Measurements from ENCODE around the gene APRT.

Gene APRT

DNA sequence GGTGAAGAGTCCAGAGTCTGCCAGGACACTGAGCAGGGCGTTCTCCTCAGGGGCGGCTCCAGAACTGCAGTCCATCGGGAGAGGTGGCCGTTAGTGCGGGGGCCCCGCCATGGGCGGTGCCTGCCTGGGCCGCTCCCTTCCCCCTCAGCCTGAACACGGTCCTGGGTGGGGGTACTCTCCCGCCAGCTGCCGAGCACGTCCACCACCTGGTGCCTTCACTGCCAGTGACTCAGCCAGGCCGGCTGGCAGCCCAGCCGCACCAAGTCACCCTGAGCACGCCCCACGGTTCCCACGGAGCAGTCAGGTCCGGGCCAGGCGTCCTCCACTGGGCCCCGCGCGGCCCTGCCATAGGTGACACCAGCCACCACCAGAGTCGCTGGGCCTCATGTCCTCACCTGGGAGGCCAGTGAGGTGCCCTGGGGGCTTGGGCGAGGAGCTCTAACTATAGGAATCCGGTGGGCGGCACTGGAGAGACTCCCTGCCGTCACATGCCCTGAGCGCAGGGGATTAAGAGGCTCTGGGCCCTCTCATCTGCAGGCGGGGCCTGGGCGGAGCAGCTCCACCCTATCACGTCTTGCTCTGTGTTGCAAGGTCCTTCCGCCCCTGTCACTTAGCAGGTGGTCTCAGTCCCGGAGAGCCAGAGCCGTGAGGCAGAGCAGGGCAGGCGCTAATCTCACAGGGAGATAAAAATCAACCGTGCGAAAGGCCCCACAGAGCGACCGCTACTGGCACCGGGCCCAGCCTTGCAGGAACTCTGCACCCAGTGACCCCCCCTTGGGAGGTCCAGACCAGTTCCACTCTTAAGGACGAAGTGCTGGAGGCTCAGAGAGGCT, 41.1 kb downstream of the APRT start:
- no peak for DNase-seq

DNA sequence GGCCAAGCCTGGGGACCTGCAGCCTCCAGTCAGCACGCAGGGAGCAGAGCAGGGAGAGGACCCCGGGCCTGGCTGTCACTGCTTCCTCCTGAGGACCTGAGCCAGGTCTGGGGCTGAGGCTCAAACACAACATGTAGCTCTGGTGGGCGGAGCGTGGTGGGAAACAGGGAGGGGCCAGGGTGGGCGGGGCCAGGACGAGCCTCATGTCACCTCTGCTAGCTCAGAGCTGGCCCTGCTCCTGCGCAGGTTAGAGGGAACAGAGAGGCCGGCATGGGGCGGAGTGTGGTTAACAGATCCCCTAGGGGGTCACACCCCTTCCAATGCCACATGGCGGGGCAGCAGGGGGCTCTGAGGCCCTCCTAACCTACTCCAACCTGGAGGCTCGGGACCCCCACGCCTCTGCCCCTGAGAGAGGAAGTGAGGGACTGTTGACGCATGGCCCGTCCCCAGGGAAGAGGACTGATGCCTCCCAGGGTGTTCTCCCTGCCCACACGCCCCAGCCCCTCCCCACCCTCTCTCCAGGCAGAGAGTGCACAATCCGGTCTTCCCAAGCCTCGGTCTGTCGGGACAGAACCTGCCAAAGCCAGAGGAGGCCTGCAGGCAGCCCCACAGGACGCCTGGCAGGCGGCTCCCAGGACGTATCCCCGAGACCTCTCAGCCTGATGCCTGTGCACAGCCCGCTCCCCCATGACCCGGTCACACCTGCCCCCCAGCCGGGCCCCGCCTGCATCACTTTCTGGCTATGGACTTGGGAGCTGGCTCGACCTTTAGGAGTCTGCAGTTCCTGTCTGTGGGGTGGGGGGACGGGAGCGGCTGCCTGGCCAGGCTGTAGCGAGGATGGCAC, 41.9 kb downstream of the APRT start:
- DNase-seq = no peak

DNA sequence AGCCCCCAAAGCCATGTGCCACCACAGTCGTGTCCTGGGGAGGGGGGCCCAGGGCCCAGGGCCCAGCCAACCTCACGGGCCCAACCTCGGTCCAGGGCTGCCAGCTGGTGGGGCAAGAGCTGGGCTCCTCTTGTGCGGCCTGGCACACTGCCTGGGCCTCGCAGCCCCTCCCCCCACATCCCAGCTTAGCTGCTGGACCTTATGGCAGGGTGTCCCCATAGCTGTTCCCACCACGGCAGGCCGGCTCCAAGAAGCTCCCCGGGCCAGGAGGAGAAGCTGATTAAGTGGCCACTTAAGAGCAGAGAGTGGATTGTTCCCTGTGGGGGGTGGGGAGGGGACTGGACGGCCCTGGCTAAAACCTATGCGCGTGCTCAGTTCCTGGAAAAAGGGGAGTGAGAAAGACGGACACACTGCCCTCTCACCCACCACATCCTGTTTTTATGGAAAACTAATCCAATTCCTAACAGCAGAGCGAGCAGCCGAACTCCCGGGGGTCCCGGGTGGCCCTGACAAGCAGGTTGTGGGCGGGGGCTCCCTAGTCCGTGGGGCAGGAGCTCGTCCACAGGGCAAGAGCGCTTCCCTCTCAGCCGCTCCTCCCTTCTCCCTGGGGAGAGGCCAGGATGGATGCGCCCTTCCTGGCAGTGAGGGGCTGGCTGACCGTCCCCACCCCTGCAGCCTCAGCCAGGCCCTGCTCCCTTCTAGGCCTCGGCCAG, 43.5 kb downstream of the APRT start:
- DNase-seq = no peak

DNA sequence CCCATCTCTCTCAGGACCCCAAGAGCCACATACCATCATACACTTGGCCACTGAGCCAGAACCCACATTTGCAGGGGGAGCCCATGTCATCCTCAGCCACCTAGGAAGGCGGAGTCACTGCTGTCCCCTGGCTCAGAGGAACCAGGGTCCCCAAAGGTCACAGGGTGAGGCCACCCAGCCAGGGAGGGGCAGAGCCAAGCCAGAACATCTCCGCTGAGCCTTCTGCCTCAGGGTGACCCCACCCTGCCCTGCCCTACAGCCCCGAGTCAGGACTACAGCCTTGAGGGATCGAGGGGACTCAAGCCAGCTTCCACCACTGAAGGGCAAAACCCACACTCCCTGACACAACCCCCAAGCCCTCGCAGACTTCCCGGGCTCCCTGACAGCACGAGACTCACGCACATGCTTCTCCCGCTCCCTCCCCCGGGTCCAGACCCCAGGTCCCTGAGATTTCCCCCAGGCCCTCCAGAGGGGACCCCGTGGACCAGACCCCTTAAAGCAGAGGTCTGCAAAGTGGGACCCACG, 44.1 kb downstream of the APRT start:
- no peak for DNase-seq

DNA sequence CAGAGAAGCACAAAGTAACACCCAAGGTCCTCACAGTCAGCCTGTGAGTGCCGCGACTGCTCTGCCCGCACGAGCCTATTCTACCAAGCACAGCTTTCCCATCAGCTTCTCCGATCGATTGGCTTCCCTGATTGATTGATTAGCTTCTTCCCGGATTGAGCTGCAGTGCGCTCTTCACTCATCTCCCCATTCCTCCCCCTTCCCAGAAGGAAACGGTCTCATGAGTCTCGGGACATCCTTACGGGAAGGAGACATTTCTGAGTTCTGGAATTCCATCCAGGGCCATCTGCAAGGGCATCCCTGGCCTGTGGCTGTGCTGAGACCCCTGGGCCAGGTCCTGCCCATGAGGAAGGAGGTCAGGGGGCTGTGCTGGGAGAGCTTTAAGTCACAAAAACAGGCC, 44.8 kb downstream of the APRT start:
- no peak for DNase-seq

DNA sequence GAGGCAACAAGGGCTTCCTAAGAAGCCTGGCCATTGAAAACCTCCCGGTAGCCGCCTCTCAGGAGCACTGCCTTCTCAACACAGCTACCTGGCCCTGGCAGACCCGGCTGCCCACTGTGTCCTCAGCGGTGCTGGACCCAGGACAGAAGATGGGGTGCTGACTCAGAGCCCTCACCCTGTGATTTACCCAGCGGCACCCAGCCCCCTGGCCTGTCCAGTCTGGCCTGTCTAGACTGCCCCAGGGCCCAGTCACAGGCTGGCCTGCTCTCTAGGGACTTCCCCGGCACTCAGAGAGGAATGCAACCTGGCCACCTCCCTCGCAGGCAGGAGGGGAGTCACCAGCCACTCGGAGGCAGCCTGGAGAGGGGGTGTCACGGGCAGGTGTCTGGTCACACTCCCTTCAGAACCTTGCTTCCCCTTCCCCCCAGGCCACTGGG, 46.8 kb downstream of the APRT start:
- DNase-seq = no peak

DNA sequence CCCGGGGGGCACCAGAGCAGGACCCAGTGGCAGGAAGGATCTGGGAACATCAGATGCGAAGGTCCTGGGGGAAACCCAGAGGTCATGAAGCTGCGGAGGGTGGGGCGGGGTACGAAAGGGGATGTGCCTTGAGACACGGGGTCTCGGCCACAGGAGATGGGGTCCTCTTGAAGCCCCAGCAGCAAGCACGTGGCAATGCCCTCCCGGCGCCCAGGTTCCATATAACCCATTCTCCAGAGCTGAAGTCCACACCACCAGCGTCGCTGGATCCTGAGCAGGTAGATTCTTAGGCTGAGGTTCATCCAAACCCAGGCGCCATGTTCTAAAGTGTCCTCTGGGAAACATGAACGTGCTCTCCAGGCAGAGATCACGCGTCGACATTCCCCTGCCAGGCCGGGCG, 47.6 kb downstream of the APRT start:
- no peak for DNase-seq

DNA sequence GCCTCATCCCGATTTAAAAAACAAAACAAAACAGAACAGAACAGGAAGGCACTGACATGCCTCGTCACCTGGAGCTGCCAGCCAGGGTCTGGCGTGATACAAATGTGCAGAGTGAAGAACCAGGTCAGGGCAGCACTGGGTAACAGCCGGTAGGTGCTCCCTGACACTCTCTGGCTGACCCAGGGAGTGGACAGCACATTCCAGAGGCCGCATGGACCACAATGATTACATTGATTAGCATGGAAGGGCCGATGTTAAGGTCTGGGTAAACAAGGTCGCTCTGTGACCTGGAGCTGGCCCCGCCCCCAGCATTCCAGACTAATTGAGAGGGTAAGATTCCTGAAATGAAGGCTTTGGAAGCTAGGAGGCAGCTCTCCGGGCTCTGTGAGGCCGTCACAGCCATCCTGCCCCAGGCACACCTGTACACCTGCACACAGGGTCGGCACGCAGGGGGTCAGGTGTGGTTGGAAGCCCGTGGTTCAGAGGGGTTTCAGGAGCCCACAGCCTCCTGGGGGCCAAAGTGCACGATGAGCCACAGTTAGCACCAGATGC, 48.1 kb downstream of the APRT start:
- no peak for DNase-seq

DNA sequence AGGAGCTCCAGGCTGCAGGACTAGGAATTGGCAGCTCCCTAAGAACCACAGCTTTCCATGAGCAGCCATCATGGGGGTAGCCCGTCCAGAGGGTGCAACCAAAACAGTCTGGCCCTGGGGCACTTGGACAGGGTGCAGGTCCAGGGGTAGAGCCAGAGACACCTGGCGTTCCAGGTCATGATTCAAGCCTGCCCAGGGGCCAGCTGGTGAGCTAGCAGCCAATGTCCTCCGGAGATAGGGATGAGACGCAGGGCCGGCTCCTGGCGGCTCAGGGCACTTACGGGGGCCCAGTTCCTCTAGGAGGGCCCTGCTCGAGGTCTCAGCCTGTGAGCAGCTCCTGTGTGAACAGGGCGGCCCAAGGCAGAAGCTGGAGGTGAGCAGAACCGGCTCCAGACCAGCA, 48.8 kb downstream of the APRT start:
- no peak for DNase-seq

DNA sequence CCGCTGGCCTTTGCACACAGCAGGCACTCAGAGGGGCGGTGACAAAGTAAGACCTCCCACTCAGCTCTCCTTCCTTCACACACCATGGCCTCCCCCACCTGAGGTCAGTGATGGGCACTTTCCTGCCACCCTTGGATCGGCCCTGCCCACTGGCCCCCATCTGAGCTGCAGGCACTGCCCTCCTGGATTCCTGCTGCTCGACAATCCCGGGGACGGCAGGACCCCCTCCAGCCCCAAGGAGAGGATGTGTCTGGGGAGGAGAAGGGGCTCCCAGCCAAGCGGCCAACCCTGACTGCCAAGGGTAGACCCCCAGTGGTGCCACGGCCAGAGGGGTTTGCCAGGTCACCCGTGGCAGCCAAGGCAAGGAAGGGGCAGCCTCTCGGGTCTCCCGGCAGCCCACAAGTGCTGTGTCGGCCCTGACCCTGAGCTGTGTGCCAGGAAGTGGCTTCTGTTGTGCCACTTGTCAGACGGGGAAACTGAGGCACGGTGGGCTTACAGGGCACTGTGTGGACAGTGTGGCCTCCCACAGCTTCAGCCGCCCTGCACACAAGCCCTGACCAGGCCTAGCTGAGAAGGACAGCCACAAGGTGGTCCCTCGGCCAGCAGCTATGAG, 49.4 kb downstream of the APRT start:
- DNase-seq = no peak

DNA sequence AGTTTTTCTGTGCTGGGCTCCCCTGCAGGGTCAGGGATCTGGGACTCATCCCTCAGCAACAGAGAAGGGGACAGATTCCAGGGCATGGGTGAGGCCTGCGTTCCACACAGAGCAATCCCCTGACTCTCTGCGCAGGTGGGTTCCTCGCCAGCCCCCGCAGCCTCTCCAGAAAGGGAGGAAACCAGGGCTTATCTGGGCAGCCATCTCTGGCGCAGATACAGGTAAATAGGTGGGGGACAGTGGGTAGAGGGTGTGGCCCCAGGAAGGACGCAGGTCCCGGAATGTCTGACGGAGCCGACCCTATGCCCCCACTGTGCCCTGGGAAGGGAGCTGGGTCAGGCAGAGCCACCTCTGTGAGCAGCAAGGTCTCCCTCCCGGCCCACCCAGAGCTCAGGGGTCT, 49.9 kb downstream of the APRT start:
- DNase-seq = no peak

DNA sequence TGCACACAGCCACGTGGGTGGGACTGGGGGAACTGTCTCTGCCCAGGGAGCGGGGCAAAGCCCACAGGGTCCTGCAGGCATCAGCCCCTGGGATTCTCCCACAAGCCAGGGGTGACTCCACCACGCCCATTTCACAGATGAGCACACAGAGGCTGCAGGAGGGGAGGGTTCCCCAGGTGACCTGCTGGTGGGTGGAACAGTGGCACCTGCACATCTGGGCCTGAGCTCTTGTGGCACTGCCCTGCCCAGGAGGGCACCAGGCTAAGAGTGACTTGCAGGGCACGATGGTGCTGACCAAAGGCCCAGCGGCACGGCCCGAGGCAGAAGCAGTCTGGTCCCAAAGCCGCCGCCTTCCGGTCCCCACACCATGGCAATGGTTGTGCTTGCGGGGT, 50.6 kb downstream of the APRT start:
- no peak for DNase-seq

DNA sequence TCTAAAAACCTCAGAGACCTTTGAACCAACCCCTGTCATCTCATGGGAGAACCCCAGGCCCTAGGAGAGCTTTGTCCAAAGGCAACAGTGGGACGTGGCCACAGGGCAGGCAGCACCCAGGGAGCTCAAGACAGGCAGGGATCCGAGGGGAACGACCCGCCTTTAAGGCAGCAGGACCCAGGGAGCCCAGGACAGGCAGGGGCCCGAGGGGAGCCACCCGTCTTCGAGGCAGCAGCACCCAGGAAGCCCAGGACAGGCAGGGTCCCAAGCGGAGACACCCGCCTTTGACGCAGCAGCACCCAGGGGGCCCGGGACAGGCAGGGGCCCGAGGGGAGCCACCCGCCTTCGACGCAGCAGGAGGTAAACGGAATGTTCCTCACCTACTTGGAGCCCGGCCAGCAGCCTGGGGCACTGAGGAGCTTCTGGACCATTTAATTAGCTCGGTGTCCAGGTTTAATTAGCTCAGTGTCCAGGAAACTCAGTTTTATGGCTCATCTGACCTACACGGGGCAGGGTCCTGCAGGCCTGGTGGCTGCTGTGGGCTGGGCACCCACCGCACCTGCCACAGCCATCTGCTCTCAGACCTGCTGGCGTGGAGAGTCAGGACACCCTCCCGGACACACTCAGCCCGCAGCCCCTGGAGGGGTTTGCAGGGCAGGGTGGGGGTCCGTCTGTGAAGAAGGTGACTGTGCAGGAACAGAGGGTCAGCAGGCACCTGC, 51.1 kb downstream of the APRT start:
- DNase-seq = no peak

DNA sequence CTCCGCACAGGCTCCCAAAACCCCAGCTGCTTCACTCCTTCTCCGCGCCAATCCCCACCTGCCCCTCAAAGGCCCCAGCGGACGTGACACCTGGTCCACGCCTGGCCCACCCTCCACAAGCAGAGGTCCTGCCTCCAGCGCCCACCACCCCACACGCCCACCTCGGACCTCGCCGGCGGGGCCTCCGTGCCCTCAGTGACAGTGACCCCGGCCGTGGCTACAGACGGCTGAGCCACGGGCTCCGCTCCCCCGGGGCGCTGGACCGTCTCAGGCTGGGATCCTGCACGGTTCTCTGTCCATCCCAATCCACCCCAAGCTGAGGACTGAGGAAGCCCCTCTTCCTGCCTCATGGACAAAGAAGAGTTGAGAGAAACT, 51.8 kb downstream of the APRT start:
- DNase-seq = no peak

Measured in amniotic stem cell (primary cell).